GM19395 (cell line): ENCODE results near the gene DTNA.
A peak's percentile ranks its signal among the peaks of the same experiment; 100 is the strongest.

Experiments used
- ATAC-seq: cut with Tn5 transposase; IDR thresholded peaks from one replicate; pipeline ENCODE4 v1.9.1; 2021; ENCODE audit warnings: mild to moderate bottlenecking, moderate library complexity; ENCODE audit not compliant: unreplicated experiment

Gene DTNA

DNA sequence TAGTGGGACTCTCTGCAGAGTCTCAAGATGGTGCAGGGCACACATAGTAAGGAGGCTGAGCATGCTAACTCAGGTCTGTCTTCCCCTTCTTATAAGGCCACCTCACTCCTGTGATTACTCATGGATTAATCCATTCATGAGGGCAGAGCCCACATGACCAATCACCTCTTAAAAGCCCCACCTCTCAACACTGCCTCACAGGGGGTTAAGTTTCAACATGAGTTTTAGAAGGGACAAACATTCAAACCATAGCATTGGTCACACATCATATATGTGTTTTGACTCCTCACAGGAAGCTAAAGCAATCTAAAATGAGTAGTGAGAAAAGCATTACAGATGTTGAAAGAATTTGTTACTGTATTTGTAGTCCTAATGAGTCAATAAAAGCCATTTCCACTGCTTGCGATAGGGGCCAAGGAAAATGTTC is 57.5 kb downstream of the DTNA start:
- ATAC-seq = no peak

DNA sequence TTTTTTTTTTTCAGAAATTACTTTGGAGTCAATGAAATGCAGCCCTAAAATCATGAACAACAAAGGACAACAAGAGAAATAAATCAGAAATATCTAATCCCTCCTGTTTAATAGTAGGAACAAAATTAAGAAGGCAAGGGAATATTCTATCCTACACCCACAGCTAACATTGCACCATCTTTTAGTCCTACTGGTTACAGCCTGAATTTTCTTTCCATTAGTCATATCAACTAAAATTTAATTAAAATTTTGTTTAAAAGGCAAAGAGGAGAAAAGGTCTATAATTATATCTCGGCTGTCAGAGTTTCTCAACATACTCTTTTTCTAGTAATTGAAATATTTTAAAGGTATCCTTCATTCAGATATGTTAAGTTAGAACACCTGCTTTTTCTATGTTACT is 61.9 kb downstream of the DTNA start:
- ATAC-seq = no peak

DNA sequence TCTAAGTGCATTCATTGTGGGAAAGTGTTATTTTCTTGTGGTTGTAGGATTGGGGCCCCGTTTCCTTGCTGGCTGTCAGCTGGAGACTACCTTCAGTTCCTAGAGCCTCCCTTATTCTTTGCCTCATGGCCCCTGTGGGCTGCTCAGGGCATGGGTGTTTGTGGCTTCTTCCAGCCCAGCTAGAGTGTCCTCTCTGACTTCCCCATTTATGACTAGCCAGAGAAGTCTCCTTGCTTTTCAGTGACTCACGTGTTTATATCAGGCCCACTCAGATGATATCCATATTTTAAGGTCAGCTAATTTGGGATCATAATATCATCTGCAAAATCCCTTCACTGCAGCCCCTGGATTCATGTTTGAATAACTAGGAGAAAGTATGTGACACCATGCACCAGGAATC is 62.8 kb downstream of the DTNA start:
- no peak for ATAC-seq

DNA sequence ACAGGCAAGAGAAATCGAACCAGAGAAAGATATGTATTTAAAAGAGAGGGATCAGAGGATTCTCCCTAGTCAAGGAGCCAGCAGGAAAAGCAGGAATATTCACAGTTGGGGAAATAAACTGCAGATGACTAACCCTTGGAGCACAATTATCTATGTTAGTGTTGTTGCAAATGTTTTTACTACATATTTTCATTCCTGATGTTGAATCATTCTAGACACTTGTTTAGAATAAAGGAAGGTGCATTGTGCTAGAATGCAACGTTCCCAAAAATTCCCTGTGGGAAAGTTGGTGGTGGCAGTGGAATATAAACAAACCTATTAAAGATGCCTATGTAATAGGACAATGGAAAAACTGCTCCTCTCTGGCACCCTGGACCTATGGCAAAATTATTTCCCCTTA is 63.3 kb downstream of the DTNA start:
- no peak for ATAC-seq

DNA sequence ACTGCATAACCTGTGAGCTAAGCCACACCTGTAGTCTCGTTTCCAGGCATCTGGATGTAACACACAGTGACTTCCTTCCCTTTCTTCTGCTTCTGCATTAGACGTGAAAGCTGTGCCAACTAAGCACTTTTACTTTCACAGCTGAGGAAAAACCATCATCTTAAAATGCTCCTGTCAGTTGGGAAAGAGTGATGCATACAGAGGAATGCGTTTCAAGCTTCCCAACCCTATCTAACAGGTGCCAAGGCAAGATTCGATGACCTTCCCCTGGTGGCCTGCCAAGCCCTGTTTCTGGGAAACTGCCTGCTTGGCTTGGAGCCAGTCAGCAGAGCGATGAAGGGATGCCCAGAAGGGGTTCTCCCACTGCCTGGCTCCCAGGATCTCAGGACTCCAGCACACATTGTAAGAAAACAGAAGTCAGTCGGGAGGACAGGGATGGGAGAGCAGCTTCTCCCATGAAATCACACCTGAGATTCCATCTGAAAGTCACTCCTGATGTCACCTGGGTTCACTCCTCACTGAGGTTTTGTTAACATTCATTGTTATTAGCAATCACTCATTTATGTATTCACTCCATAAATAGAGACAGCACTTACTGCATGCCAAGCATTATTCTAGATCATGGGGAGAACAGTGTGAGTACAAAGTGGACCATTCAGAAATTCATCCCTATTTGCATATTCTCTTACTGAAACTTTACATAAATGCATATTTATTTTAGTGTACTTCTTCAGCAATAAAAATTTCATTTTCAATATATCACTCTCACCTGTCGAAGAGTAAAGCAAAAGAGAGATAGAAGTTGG is 64.1 kb downstream of the DTNA start:
- no peak for ATAC-seq

DNA sequence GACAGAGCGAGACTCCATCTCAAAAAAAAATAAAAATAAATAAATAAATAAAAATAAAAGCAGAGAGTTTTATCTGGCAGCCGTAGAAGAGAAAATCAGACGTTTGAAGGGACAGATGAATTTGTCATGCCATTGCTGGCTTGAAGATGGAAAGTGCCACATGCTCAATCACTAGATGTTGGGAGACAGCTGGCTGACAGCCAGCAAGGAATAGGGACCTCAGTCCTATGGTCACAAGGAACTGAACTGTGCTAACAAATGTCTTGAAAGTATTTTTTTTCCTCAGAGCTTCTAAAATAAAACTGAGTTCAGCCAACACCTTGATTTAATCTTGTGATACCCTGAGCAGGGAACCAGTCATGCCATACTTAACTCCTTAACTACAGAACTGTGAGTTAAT is 65.4 kb downstream of the DTNA start:
- no peak for ATAC-seq

DNA sequence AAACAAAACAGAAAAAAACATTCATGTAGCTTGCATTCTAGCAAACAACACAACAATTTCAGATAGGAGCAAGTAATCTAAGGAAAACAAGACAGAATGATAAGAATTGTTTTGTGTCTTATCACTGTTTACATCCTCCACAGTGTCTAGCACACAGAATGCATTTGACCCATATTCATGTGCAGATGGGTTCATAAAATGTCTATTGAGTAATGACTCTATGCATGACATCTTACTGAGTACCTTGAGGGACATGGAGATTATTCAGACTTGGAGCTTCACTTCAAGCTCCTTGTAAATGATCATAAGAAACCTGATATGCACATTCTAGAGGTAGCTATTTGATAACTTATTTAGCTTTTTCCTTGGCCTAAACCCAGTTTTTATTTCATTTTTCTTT is 69.0 kb downstream of the DTNA start:
- no peak for ATAC-seq

DNA sequence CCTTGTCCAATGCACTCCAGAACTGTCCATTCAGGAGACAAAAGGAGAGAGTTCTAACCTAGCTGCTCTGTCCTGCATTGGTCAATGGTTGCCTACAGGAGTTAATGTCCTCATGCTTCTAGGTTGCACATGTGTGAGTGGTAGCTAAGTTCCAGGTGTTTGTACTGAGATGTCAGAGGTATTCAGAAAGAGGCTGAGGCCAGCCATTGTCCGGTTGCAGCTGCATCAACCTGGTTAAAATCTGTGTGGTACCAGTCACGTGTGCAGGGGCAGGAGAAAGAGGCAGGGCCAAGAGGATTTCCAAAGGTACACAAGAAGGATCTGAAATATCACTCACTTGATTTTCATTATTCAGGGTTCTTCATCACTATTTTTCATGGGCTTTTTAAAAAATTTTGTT is 70.8 kb downstream of the DTNA start:
- ATAC-seq = no peak

DNA sequence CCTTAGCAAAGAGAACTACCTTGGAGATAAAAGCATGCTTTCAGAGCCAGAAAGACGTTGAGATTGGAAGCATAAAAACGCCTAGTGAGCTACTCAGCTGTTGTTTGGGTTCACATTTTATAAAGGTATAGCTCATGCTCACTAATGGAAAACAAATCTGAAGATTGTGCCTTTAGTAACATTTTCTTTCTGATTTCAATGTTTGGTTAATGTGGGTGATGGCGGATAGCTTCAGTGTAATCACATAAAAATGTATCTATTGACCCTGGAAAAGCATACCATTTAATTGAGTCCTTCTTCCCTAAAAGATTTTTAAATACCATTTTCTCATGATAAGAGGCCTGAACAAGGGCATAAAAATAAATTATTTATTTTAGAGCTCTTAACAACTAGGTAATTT is 73.4 kb downstream of the DTNA start:
- no peak for ATAC-seq

DNA sequence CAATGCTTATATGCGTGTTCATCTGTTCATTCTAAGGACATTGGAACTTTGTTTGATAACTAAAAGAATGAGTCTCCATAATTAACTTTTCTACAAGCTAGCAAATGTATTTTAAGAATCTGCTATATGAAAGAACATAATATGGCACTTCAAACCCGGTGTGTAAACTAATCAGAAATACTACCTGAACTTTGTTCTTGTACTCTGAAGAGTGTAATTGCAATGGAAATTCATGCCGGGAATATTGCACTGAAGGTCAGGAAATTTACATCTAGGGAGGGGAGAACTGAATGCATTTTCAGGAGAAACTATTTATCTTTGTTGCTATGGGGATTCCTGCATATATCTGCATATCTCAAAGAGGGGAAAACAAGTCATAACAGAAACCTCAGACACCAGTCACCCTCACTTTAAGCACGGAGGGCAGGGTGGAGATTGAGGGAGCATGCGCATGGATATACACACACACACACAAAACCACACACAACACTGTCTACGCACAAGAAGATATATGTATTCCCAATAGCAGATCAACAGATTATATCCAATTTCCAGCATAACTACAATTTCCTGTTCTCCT is 76.2 kb downstream of the DTNA start:
- no peak for ATAC-seq

DNA sequence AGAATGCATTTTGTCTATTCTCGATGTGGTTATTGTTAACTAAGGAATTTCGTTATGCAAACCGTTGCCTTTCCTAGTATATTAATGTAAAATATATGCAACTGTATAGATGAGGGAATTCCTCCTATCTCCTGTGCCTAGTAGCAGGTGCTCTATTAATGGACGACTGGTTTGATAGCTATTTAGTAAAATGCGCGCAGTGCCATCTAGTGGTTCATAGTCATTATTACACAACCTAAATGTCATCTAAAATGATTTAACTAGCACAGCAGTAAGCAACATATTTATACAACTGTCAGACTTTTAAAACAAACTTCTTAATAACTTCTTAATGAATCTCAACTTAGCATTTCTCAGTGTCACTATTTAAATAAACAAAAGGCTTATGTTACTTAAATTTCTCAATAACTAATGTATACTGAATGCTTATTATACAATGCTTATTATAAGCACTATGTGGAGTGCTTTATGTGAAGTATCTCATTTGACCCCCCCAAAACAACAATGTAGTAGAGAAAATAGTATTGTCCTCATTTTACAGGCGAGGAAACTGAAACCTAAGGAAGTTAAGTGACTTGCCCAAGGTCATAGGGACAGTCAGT is 77.9 kb downstream of the DTNA start:
- peak; percentile 84 for ATAC-seq

DNA sequence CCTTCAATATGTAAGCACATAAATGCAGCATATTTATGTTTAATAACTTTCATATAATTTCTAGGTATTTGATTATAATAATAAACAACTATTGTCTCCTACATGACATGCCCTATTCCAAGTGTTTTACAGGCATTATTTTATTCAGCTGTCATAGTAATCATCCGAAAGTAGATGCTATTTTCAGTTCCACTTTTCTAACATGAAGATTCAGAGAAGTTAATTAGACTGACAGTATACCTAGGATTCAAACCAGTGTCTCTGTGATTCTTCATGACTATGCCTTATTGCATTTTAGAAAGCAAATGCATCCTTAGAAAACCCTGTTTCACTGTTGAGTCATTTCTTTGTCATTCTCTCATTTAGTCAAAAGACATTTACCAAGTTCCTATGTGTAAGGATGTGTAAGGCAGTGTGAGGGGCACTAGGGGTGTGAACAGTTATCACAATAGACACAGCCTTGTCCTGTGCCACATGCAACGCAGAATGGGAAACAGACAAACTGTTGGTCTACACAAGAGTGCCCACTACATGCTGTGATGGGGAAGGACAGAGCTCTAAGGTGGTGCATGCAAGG is 79.8 kb downstream of the DTNA start:
- no peak for ATAC-seq

DNA sequence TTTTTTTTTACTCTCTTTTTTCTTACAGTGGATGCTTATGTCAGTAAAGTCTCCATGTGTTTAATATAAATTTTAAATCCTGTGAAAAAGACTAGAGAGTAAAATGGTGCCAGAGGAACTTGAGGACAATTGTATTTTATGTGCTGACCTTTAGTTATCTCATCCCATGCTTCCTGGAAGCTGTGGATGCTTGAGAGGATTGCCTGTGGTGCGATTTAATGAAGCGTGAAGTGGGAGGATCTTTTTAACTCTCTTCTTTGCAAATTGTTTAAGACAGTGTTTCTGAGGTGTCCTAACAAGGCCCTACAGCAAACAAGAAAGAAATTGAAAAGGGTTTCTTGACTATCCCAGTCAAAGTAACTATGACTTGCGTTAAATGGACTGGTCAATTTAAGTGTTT is 84.2 kb downstream of the DTNA start:
- no peak for ATAC-seq

DNA sequence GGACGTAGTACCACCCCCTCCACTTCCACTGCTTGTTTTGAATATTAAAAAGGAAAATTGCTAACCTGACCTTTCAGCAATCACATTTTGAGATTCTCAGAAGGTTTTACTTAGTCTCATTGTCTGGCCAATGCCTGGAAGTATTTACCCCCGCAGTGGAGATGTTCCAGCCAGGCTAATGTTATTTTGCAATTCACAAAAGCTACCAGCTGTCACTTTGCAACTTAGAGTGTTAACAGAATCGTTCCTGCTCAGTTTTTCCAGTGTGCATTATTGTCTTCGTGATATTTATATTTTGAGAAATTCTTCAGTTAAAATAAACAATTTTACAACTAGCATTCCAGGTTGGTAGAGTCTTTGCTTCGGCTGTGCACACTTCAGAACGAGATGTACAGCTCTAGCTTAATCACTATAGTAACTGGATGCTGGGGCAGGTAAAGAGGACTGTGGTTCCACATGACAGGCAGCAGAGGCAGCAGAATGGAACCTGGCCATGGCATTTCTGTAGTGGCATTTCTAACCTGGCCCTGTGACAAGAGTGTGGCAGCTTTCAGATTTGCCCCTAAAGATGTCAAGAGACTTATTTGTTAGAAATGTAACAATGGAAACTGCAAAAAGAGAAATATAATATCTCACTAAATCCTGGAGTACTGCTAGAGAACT is 85.1 kb downstream of the DTNA start:
- ATAC-seq = no peak

DNA sequence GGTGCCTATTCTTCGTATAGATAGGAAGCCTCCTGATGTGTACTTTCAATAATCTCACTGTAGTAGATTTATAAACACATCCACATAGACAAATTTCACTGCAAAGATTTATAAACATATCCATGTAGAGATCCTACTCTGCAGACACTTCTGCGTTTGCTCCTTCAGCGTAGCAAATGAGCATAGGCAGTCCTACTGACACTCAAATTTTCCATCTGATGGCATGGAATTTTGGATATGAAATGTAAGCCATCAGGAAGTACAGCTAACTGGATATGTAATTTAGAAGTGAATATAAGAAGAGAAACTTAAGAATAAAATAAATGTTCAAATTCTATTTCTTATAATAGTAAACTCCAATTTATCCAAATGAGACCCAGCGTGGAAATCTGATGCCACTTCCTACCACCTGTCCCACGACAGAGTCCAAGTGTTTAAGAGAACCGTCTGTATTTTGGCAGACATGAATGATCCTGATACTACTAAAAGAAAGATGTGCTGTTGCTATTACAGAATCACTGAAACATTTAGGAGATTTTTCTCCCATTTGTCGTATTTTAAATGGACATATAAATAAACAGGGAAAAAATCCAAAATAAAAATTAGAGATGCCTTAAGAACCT is 86.0 kb downstream of the DTNA start:
- ATAC-seq = no peak

DNA sequence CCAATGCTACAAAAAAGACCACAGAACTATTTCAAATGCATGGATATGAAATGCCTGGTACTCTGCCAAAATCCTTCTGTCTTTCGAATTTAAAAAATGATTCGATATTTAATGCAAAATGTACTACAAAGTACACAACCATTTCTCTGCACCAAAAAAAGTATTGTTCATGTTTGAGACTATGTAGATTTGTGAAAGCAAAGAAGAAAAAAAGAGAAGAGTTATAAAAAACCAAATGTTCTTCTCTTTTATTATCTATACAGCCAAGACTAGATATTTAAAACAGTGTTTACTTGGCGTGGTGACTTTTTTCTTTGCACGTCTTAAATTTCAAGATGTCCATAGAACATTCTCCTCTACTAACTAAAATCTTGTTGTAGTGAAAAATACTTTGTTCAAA is 89.2 kb downstream of the DTNA start:
- no peak for ATAC-seq

DNA sequence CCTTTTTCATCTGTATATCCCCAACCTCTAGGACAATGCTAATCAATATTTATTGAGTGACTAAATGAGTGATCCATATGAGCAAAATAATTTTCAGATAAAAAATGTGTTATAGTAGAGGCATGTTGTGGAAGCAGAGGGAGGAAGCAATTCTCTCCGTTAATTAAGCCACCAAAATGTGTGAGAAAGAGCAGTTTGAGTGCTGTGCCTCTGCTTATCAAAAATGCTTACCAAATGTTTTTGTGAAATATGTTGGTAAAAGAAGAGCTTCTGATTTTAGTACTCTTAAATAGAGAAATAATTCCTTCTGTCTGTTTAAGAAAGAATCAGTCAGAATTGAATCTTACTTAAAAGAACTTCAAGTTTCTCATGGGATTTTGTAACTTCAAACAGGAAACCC is 90.3 kb downstream of the DTNA start:
- ATAC-seq = no peak

DNA sequence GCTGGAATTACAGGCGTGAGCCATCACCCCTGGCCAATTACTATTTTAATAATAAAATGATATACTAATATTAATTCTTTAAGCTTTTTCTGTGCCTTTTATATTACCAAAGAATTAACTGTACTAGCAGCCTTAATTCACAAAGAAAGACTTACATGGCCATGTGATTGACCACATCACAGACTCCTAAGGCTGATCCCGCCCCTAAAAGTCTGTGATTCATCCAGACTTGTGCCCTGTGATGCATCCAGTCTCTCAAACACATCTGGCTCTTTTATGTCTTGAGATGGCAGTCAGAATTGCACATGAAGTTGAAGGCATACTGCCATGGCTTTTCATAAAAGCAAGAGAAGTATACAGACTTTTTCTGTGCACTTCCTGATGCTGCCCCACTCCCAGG is 91.7 kb downstream of the DTNA start:
- no peak for ATAC-seq

DNA sequence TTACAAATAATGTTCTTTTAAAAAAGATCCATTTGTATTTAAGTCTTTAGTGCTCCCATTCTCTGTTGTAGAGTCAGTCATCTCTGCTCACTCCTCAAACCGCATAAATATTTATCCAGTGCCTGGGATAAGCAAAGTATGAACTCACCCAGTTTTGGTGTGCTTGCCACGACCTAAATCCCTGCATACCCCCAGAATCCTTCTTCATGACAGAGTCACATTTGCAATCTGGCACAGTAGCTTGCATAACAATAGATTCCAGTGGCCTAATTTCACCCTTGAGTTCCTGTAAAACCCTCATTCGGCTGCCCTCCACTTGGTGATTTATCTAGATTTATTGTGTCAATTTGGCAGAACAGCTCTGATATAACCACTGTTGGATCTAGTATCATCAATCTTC is 92.9 kb downstream of the DTNA start:
- ATAC-seq = no peak

DNA sequence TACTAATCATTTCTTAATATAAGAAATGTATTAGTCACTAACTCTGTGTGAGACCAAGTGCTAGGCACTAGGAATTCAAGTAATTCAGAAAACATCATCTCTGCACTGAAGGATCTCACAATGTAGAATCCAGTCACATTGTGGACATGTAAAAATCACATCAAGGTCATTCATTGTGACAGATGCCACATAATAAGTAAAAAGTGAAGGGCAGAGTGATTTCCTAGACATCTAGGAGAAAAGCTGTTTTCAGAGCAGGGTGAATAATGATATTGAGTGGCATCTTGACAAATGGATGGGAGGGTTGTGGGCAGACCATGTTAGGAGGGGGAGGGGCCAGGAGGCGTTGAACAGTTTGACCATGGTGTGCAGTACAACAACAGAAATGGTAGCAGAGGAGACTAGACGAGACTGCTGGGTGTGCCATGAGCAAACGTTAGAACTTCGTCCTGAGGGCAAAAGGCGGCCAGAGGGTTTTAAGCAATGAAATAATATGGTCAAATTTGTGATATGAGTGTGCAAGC is 93.8 kb downstream of the DTNA start:
- ATAC-seq = no peak
